ENCODE measurements around the gene WDHD1. TPM values are rescaled to one million over a fixed set of nuclear protein-coding genes. Genes with fewer than 3 reads are reported as not detected.

WDHD1 gene
- total and polyA plus RNA-seq, 8 donors: 8.6 to 22.3 (median 16.0) TPM

- H3K27ac ChIP-seq: peak overlapping the region in 1 of 2 donors; percentile 99
- H3K4me1 ChIP-seq: peaks cover 18 to 49% of the 10 kb centered on the region in 2 donors
- peak overlapping the region; percentile 74 to 78 for H3K4me3 ChIP-seq
- ATAC-seq (no peak), DNase-seq (no peak)
- intact Hi-C loops (cut with DNase I): no loop called here
- TF ChIP-seq CTCF (IDR thresholded peaks at IDR 0.05): no peak
- peaks cover 0 to 31% of the 10 kb centered on the region in 2 donors for H3K36me3 ChIP-seq
- H3K9me3 ChIP-seq: no peaks in the 10 kb centered on the region
- no peaks in the 10 kb centered on the region for H3K27me3 ChIP-seq
Observed at GRCh38 chr14:55053018-55053417, 26.1 kb upstream of the WDHD1 start.

DNA sequence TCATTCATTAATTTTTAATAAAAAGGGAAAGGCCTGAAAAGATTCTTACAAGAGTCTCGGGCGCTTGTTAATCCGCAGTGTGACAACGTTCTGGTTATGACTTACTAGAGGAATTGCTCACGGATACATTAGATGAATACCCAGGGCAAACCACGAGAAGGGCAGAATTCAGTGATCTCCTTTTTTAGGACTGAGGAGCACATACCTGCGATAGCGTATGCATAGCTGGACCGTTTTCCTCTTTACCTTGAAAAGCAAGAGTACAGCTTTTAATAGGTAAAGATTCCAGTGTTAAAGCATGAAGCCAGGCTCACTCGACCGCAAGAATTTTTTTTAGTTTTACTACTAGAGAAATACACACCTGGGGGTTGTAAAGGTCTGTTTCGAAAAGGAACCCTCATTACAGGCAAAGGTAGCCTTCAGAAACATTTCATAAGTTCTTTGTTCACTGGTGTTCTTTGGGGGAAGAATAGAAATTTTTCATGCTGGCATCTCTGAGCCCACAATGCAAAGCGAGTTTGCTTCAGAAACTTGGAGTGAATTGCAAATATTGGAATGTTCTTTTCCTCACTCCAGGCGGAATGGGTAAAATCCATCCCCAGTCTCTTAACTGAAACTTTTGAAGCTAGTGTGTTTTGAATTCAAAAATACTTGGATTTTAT is 25.5 kb upstream of the WDHD1 start:
- H3K27ac ChIP-seq: peak overlapping the region; percentile 97 to 99
- H3K36me3 ChIP-seq: peaks cover 0 to 25% of the 10 kb centered on the region in 2 donors
- peaks cover 18 to 49% of the 10 kb centered on the region in 2 donors for H3K4me1 ChIP-seq
- intact Hi-C loops (cut with DNase I): no loop called here
- no peak for TF ChIP-seq CTCF (IDR thresholded peaks at IDR 0.05)
- DNase-seq: peak in 1 of 4 donors; percentile 40
- no peak for ATAC-seq
- no peaks in the 10 kb centered on the region for H3K9me3 ChIP-seq
- no peaks in the 10 kb centered on the region for H3K27me3 ChIP-seq
- H3K4me3 ChIP-seq: peak overlapping the region; percentile 74 to 78

DNA sequence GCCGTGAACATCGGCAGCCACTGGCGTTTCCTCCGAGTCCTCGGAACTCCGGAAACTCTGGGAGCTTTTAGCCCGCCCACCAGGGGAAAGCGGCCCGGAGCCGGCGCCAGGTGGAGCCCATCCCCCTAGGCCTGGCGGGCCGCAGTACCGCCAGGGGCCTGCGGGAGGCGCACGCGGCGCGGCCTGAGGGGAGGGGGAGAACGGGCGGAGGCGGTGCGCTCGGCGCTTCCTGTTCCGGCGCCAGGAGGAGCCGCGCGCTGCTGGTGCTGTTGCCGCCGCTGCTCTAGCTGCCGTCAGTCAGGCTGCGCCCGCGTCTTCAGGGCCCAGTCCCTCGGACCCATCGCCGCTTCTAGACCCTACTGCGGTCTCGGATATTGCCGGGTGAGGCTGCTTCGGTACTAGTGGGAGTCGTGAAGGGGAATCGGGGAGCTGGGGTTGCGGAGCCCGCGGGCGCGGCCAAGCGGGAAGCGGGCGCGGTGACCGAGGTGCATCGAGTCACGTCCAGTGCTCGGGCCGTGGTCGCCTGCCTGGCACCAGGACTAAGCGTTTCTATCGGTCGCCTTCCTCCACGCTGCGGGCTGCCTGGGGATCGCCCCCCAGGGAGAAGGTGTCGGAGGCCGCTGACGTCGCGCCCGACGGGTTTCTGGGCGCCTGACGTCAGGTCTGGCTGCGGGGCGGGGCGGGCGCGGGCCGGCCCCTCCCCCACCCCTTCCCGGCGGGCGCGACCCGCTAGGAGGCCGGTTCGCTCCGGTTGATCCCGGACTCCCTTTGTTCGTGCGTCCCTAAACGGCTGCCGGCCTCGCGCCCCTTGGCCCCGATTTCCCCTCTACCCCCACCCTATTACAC is 24.7 kb upstream of the WDHD1 start, which contains the start of gene MAPK1IP1L:
Gene MAPK1IP1L (plus strand): TSS at position 225 of the 846 bp plus-strand sequence. CDS start 10,037 bp downstream, outside the sequence.
- Histone ChIP-seq H3K36me3 (peaks cover 0 to 23% of the 10 kb centered on the region in 2 donors), H3K4me1 (peaks cover 18 to 49% of the 10 kb centered on the region in 2 donors), H3K9me3 (no peaks in the 10 kb centered on the region), H3K4me3 (peak within 1 kb of the TSS; percentile 74 to 78), H3K27me3 (no peaks in the 10 kb centered on the region), H3K27ac (peak within 1 kb of the TSS; percentile 97 to 99)
- TF ChIP-seq CTCF (IDR thresholded peaks at IDR 0.05): peak; percentile 100
- intact Hi-C loops (cut with DNase I): no loop called here
- DNase-seq (peak; percentile 92 to 99 (median 96)), ATAC-seq (peak; percentile 99)

- TF ChIP-seq CTCF (IDR thresholded peaks at IDR 0.05): no peak
- Histone ChIP-seq H3K36me3 (peaks cover 0 to 19% of the 10 kb centered on the region in 2 donors), H3K9me3 (no peaks in the 10 kb centered on the region), H3K4me3 (peak overlapping the region; percentile 74 to 78), H3K27ac (peak overlapping the region; percentile 97 to 99), H3K27me3 (no peaks in the 10 kb centered on the region), H3K4me1 (peaks cover 18 to 45% of the 10 kb centered on the region in 2 donors)
- no peak for DNase-seq
- intact Hi-C loops (cut with DNase I): no loop called here
- no peak for ATAC-seq
Observed at GRCh38 chr14:55051165-55051422, 24.2 kb upstream of the WDHD1 start.

GRCh38 chr14:55048900-55049436 is 22.1 kb upstream of the WDHD1 start:
- Histone ChIP-seq H3K4me1 (peaks cover 15 to 24% of the 10 kb centered on the region in 2 donors), H3K36me3 (peaks cover 0 to 9% of the 10 kb centered on the region in 2 donors), H3K27me3 (no peaks in the 10 kb centered on the region), H3K9me3 (no peaks in the 10 kb centered on the region), H3K27ac (no peak overlapping the region), H3K4me3 (no peak overlapping the region)
- TF ChIP-seq CTCF (IDR thresholded peaks at IDR 0.05): no peak
- DNase-seq: no peak
- ATAC-seq: no peak
- intact Hi-C loops (cut with DNase I): no loop called here
